Measurements from ENCODE around the gene POLG.

The POLG gene

DNA sequence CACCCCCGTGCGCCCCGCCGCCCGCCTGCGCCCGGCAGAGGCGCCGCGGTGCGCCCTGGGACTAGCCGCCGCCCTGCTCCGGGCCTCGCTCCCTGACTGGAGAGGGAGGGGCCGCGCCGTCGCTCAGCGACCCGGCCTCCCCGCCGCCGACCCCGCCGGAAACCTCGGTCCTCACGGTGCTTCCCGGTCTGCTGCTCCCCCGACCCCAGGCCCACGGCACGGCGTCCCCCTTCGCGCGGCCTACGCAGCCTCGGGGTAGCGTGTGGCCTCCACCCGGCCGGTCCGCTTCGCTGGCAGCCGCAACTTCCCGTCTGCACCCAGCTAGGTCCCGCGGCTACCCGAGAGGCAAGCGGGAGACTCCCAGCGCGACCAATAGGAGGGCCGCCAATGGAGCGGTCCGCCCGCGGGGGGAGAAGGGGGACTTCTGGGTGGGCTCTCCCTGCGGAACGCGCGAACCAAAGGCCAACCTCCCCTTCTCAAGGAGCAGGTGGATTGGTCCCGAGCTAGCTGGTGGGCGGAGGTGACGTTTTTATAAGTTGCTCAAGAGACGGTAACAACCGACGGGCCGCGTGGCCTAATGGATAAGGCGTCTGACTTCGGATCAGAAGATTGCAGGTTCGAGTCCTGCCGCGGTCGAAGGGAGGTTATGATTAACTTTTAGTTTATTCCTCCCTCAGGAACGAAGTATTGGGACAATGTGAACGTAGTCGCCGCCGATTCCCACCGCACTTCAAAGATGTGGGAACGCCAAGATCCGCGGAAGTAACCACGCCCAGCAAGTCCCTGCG, at the start of gene POLG:
TSS of gene POLG (minus strand) at position 315 of the 788 bp plus-strand sequence. CDS start 1,070 bp downstream, outside the sequence.
- DNase-seq, result peak; percentile 91

DNA sequence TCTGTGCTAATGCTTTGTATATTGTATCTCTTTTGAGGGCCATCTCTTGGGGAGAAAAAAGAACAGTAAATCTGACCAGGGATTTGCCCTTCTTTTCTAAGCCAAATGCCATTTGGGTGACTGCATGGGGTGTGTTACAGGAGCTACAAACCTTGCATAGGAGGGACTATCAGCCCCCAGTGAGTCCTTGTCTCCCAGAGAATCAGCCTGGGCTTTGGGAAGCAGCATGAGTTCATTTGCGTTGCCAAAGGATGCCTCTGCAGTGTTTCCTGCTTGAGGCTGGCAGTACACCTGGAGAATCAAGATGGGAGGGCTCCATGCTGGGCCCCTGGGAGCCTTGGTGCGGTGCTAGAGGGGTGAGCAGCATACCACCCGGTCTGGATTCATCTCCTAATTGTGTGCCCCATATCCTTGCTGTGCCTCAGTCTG, 49.6 kb upstream of the POLG start:
- no peak for DNase-seq

GRCh38 chr15:89383365-89384175, 48.9 kb upstream of the POLG start:
- peak; percentile 81 for DNase-seq

- no peak for DNase-seq
These were observed 47.5 kb upstream of the POLG start for GRCh38 chr15:89381888-89382686.

DNA sequence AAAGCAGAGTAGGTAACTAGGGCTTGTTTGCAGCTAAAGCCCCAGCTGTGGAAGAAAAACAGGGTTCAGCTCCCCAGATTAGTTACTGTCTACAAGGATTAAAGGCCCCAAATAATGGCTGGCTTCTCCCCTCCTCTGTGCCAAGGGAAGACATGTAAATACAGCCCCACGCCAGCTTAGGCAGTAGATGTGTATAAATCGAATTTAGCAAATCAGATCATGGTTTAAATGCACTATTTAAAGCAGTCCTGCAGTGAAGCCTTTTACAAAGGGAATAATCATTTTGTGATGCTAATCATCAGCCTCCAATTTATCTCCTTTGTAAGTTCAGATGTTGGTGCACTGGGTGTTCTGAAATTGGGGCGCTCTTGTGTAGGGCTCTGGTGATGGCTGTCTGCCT, 46.7 kb upstream of the POLG start:
- no peak for DNase-seq

DNA sequence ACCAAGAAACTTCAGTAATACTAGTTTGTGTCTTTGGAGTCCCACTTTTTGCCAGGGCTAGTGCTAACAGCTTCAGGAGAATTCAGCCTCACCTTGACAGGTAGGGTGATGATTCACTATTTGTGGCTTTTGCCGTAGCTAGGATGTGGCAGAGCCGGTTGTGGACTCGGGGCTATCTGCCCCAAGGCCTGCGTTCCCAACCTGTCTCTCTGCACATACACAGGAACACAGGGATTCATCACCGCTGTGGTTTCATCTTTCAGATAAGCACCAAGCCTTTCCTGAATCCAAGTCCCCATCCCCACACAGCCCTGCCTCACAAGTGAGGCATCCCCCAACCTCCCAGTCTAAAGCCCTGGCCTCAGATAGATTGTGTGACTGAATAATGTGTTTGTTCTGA, 45.2 kb upstream of the POLG start:
- no peak for DNase-seq

DNA sequence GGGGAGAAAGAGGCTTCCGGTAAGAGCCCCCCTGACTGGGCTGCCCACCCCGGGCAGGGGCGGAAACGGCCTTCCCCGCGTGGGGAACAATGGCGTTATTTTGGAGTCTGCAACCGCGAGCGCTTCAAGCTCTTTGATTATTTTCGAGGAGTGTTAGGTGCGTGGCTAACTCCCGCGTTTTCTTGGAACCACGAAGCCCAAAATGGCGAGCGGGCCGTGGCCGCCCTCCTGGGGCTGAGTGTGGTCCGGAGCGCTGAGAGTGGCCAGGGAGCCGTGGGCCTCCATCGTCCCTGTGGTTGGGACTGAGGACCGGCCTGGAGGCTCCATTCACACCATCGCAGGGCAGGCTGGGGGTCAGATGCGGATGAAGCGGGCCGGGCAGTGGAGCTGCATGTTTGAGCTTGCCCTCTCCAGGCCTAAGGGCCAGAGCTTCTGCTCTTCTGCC, 44.6 kb upstream of the POLG start:
- DNase-seq, result no peak

DNA sequence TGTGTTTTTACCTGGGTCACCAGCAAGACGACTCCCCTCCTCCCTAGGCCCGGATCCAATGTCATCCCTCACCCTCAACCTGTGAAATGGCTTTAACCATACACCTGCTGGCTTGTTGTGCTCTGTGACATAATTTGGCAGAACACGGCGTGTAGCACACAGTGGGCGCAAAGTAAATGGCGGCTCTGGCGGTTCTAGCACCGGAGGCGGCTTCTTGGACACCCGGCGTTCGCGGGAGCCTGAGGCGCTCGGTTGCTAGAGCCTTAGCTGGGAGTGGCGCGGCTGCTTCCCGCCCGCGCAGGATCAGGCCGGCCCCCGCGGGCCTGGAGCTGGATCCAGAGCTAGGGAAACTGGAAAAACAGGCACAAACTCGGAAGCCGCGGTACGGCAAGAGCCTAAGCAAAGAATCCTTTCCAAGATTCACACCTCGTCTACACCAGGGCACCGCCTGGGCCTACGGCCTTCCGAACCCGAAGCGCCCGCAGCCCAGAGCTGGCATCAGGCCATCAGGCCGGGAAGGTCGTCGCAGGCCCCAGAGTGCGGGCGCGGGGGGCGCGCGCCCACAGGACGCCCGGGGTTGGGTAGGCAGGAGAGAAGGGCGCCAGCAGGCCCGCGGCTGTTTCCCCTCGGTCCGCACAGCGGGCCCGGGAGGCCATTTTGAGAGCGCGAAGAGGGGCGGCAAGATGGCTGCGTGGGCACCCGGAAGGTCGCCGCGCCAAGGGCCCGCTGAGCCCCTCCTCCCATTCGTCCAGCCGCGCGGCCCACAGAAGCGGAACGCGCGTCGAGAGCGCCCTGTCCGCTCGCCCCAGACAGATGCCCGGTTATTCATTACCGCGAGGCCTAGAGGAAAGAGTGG, 43.9 kb upstream of the POLG start:
- no peak for DNase-seq

GRCh38 chr15:89377842-89378295, 43.2 kb upstream of the POLG start:
- DNase-seq, result no peak

DNA sequence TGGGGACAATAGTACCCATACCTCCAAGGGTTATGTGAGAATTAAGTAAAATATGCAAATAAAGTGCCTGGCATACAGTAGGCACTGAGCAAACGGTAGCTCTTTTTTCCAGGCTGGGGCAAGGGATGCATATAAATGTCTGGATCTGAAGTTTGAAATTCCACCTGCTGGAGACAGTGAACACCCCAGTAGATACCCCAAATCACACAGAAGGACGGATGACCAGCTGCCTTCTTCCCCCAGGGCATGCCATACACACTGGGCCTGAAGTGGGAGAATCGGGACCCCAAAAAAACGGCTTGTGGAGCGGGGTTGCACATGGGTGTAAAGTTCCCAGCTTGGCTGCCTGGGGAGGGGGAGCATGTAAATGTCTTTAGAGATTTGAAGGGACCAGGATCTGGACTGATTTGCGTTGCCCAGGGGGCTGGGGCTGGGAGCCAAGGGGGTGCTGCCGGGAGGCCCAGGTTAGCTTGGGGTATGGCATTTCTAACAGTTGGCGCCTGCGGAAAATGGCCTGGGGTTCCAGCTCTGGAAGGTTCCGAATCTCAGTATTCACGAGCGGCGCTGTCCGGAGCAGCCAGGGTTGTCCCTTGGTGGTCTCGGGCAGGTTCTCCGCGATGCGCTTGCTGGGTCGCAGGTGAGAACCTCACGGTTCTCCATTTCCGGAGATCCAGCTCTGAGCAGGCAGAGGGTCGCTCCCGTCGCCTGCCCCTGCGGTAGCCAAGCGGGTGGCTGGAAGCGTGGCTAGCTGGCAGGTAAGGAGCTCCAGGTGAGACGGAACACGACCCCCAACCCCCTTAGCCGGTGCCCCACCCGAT, 42.6 kb upstream of the POLG start:
- DNase-seq, result no peak

- DNase-seq, result no peak
These were observed 41.8 kb upstream of the POLG start for GRCh38 chr15:89376388-89376787.

DNA sequence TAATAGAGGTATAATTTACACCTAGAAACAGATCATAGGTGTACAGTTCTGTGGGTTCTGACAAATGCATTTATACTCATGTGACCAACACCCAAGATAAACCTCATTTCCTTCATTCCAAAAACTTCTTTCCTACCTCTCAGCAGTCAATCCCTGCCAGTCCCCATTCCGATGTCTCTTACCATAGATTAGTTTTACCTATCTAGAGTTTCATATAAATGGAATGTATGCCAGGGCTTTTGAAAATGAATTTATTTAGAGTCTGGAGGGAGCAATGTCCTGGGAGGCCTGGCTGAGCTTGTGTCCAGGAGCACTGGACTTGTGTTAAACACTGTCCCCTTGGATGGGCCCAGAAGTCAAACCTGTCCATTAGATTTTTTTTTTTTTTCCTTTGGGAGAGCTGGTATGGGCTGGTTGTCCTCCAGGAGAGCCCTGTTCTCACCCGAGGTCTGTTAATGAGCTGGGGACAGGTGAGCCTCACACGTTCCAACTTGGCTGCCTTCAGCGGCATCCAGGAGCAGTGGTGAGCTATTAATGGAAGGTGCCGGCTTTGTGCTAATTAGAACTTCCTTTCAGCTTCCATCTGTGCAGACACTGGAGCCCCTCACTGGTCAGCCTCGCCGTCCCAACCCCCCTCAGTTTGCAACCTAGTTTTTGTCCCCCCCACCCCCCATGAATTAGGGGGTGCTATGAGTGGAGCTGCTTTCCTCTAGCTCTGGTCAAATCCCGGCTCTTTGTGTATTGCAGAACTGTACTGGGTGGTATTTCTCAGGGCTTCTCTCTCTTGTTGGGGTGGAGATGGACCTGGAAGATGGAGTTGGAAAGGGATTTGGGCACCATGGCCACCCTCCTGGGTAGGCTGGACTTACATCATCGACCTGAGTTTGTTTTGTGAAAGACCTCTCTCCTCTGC, 40.7 kb upstream of the POLG start:
- no peak for DNase-seq

DNA sequence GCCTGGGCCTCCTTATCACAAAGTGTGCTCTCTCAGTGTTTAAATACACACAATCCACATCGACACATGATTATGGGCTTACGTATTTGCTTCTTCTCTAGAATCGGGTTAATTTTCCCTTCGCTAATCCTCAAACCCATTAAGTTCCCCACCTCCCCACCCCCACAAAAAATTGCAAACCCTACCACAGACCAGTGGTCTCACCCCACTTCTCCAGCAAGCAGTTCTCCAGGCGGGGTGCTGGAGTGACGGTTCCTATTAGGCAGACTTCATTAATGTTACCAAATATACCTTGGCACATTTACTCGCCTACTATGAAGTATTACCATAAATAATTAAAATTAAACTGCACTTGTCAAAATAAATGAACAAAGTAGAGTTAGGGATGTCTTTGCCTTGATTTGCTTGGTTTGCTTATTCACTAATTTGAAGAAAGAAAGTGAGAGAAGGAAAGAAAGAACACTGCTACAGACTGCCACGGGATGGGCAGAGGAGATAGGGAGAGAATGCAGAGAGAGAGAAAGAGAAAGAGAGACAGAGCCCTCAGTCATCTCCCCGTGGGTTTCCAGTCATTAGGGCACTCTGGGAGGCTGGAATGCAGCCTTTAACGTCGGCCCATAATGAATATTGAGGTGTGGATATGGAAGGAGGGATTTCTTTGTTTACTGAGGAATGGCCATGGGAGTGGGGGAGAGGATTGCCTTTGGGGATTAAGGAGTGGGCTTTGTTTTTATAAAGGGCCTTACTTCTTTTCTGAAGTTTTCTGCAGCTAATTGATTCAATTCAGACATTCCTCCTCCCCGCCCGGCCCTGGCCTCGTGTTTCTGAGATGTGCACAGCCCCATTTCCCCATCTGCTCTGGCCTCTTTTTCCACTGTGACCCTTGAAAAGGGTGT, 39.7 kb upstream of the POLG start:
- DNase-seq, result no peak

GRCh38 chr15:89372069-89372935, 37.7 kb upstream of the POLG start:
- no peak for DNase-seq

DNA sequence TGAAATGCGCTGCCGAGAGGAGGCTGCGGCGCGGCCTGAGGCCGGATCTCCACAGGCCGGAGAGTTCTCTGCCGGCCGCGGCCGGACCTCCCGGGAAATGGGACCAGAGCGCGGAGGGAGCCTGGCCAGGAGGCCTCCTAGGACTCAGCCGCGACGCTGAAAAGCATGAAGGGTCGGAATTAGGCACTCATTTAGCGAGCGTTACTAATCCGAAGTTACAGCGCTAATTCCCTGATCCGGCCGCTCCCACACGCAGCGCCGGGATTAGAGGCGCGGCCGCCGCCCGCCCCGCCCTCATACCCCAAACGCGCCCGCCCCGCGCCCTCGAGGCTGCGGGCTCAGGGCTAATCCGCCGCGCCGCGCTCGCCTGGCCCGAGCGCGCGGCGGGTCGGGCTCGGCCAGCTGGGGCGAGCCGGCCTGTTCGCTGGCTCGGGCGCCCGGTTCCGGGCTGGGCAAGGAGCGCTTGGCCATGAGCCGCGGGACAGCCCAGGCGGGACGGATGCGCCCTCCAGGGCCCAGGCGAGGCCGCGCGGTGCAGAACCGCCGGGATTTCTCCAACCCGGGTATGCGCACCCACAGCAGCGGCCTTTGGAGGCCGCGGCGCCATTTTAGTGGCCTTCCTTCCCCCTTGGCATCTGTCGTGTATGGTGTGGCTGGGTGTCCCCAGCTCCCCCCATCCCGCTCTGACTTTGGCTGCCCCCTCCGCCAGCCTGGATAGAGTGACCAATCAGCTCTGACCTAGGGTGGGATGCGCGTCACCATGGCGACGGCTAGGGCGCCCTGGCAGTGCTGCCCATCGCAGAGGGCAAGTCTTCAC, 36.8 kb upstream of the POLG start:
- DNase-seq, result no peak

- DNase-seq, result no peak
These were observed 36.3 kb upstream of the POLG start for GRCh38 chr15:89370978-89371227.
